Skeletal muscle satellite cell (primary cell): Measurements from ENCODE around the gene DLGAP4.

ENCODE experiments used
- H3K27me3 ChIP-seq: 2 replicates; pipeline ENCODE4 v1.7.0; 2013; ENCODE audit warnings: low read length; ENCODE audit not compliant: control insufficient read depth, insufficient read depth
- H3K36me3 ChIP-seq: 2 replicates; pipeline ENCODE4 v1.7.0; 2013; ENCODE audit warnings: mild to moderate bottlenecking, control low read depth, low read length; ENCODE audit not compliant: insufficient read depth
- H3K4me1 ChIP-seq: 2 replicates; pipeline ENCODE4 v1.7.0; 2013; ENCODE audit warnings: low read length; ENCODE audit not compliant: control insufficient read depth, insufficient read depth
- H3K4me2 ChIP-seq: 2 replicates; pipeline ENCODE4 v1.7.0; 2013; ENCODE audit warnings: mild to moderate bottlenecking, low read length
- H3K4me3 ChIP-seq: 2 replicates; pipeline ENCODE4 v1.7.0; 2013; ENCODE audit warnings: low read length
- H3K9ac ChIP-seq: 2 replicates; pipeline ENCODE4 v1.7.0; 2013; ENCODE audit warnings: mild to moderate bottlenecking, low read depth, low read length, moderate library complexity
- H3K9me3 ChIP-seq: replicated peaks from 2 replicates; pipeline ENCODE4 v1.7.0; 2013; ENCODE audit warnings: mild to moderate bottlenecking, control low read depth, low read length

Gene DLGAP4

DNA sequence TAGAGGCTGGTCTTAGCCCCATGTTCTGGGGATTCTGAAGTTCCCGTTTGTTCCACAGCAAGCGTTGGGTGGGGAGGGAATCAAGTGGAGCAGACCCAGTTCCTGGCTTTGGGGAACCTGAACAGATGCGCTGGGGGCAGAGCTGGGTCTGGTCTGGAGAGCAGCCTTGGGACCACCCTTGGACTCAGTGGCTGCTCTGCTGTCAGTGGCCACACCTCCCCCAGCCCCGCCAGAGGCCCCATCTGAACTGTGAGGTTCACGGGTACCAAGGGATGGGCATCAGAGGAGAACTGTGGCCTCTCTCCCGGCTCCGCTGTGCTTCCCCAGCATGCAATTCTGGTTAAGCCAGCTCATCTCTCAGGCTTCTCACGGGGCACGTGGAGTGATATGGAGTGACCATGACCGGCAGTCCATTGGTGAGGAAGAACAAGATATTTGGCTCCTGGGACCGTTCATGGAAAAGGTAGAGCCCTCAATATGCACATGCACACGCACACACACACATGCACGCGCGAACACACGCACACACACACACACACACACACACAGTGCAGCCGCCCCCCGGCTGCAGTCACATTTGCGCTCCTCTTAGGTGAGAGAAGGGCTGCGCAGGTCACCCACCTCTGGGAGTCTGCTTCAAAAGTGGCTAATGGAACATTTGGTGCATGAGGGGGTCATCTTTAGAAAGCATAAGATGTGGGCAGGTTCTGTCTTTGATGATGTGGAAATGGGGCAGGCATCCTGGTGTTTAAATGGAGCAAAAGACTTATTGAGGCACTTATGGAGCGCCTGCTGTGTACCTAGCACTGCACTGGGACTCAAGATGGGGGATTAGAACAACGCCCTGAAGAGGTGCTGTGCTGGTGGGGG lies 6.0 kb downstream of the DLGAP4 start:
- Histone ChIP-seq H3K4me2 (no peak overlapping the region), H3K36me3 (no peaks in the 10 kb centered on the region), H3K27me3 (peaks cover 82% of the 10 kb centered on the region), H3K9me3 (no peaks in the 10 kb centered on the region), H3K4me1 (no peaks in the 10 kb centered on the region), H3K9ac (no peak overlapping the region), H3K4me3 (no peak overlapping the region)

DNA sequence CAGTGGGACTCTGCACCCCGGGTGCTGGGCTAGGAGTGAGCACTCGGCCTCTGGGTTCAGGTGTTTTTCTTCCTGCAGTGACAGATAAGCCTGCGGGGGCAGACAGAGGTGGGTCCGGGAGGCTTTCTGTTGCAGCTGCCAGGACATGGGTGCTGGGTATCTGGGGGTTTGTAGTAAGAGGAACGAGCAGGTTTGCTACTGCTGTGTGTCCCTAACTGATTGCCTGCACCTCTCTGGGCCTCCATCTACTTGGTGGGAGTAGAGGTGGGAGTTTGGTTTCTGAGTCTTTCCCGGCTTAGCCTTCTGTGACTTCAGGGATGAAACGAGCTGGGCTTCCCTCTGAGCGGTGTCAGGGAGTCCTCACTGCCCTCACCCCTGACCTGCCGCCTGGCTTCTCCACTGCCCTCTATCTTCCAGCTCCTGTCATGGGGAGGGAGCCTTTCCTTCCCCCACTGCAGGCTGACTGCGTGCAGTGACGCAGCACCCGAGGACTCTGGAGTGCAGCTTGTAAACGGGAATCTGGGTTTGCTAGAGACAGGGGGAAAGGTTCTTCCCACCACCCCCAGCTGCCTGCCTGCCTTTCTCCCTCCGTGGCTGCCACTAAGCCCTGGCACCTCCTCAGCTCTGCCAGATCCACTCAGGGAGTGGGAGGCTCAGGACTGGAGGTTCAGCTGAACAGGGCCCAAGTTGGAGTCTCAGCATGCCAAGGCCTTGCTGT lies 6.7 kb downstream of the DLGAP4 start:
- no peak overlapping the region for H3K9ac ChIP-seq
- H3K4me1 ChIP-seq, result no peaks in the 10 kb centered on the region
- H3K4me3 ChIP-seq, result no peak overlapping the region
- no peak overlapping the region for H3K4me2 ChIP-seq
- no peaks in the 10 kb centered on the region for H3K36me3 ChIP-seq
- H3K27me3 ChIP-seq, result peaks cover 77% of the 10 kb centered on the region
- no peaks in the 10 kb centered on the region for H3K9me3 ChIP-seq

GRCh38 chr20:36313476-36313875 lies 7.3 kb downstream of the DLGAP4 start:
- Histone ChIP-seq H3K27me3 (peaks cover 77% of the 10 kb centered on the region), H3K4me2 (no peak overlapping the region), H3K4me3 (no peak overlapping the region), H3K36me3 (no peaks in the 10 kb centered on the region), H3K4me1 (no peaks in the 10 kb centered on the region), H3K9me3 (no peaks in the 10 kb centered on the region), H3K9ac (no peak overlapping the region)

- H3K4me2 ChIP-seq, result no peak overlapping the region
- no peaks in the 10 kb centered on the region for H3K4me1 ChIP-seq
- no peaks in the 10 kb centered on the region for H3K36me3 ChIP-seq
- peaks cover 75% of the 10 kb centered on the region for H3K27me3 ChIP-seq
- H3K4me3 ChIP-seq, result no peak overlapping the region
- no peak overlapping the region for H3K9ac ChIP-seq
- H3K9me3 ChIP-seq, result no peaks in the 10 kb centered on the region
These were observed 7.8 kb downstream of the DLGAP4 start for GRCh38 chr20:36313926-36314325.

DNA sequence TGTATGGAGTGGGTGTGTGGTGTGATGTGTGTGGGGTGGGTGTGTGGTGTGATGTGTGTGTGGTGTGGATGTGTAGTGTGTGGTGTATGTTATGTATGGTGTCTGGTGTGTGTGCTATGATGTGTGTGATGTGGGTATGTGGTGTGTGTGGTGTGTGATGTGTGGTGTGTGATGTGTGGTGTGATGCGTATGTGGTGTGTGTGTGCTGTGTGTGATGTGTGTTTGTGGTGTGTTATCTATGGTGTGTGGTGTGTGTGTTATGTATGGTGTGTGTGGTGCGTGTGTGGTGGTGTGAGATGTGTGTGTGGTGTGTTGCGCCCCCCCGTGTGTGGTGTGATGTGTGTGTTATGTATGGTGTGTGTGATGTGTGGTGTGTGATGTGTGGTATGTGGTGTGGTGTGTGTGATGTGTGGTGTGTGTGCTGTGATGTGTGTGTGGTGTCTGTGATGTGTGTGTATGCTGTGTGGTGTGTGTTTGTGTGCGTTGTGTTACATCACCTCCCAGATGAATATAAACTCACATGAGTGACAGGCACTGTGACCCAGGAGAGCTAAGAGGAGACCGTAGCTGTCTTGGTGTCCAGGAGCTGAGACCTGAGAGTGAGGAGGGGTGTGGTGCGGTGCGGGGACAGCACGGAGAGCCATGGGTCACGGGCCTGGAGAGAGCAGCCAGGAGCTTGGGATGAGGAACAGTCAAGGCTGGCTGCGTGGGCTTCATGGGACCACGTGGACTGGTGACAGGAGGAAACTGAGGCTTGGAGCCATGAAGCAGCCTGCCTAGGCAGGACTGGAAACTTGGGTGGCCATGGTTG lies 8.8 kb downstream of the DLGAP4 start:
- Histone ChIP-seq H3K36me3 (no peaks in the 10 kb centered on the region), H3K4me1 (no peaks in the 10 kb centered on the region), H3K9ac (no peak overlapping the region), H3K4me2 (no peak overlapping the region), H3K9me3 (no peaks in the 10 kb centered on the region), H3K27me3 (peaks cover 64% of the 10 kb centered on the region), H3K4me3 (no peak overlapping the region)

DNA sequence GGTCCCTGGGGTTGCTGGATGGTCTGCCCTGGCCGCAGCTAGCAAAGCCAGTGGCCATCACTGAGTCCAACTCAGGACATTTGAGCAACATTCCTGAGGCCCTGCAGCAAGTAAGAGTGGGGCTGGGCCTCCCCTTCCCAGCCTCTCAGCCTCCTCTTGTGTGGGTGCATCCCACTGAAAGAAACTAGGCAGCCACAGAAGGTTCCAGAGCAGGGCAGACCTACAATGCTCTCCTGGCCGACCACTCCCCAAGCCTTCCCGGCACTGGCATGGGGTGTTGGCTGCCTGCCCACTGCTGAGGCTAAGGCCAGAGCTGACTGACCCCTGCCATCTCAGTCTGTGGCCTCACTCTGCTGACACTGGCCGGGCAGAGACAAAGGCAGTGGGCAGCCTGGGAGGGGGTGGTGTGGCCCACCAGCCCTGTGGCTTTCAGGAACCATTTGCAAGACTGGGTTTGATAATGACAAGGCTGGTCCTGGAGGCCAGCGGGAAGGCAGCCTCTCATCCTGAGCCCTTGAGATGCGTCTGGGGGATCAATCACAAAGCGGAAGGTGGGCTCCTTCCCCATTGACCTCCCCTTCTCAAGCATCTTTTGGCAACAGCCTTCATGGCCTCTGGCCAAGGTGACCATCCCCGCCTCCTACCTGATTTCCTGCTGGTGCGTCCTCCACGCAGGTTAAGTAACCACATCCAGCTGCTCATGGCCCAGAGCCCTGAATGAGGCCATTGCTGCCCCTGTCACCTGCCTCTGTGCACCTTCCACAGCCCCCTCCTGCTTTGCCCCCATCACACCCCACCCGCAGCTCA lies 9.6 kb downstream of the DLGAP4 start:
- no peaks in the 10 kb centered on the region for H3K4me1 ChIP-seq
- no peak overlapping the region for H3K9ac ChIP-seq
- H3K9me3 ChIP-seq, result no peaks in the 10 kb centered on the region
- no peaks in the 10 kb centered on the region for H3K36me3 ChIP-seq
- peaks cover 62% of the 10 kb centered on the region for H3K27me3 ChIP-seq
- H3K4me2 ChIP-seq, result no peak overlapping the region
- H3K4me3 ChIP-seq, result no peak overlapping the region

DNA sequence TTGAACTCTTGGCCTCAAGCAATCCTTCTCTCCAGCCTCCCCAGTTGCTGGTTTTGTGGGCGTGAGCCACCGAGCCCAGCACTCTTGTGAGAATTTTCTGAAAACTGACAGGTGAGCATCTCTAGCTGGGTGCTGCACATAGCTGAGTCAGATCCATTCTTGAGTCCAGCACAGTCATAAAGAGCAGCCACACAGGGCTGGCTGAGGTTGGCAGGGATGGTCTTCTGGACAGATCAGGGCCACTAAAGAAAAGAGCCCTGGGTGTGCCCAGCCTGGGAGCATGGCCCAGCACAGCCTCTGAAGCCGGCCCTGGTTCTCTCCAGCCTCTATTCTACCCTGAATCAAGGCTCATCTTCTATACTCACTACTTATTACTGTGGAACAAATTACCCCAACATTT lies 11.5 kb downstream of the DLGAP4 start:
- no peaks in the 10 kb centered on the region for H3K9me3 ChIP-seq
- no peak overlapping the region for H3K9ac ChIP-seq
- H3K4me3 ChIP-seq, result no peak overlapping the region
- no peak overlapping the region for H3K4me2 ChIP-seq
- no peaks in the 10 kb centered on the region for H3K4me1 ChIP-seq
- peaks cover 61% of the 10 kb centered on the region for H3K27me3 ChIP-seq
- H3K36me3 ChIP-seq, result no peaks in the 10 kb centered on the region

- no peaks in the 10 kb centered on the region for H3K36me3 ChIP-seq
- no peaks in the 10 kb centered on the region for H3K9me3 ChIP-seq
- no peak overlapping the region for H3K9ac ChIP-seq
- H3K4me3 ChIP-seq, result no peak overlapping the region
- H3K4me1 ChIP-seq, result no peaks in the 10 kb centered on the region
- H3K4me2 ChIP-seq, result no peak overlapping the region
- H3K27me3 ChIP-seq, result peaks cover 58% of the 10 kb centered on the region
These were observed 12.0 kb downstream of the DLGAP4 start for GRCh38 chr20:36318166-36318565.

DNA sequence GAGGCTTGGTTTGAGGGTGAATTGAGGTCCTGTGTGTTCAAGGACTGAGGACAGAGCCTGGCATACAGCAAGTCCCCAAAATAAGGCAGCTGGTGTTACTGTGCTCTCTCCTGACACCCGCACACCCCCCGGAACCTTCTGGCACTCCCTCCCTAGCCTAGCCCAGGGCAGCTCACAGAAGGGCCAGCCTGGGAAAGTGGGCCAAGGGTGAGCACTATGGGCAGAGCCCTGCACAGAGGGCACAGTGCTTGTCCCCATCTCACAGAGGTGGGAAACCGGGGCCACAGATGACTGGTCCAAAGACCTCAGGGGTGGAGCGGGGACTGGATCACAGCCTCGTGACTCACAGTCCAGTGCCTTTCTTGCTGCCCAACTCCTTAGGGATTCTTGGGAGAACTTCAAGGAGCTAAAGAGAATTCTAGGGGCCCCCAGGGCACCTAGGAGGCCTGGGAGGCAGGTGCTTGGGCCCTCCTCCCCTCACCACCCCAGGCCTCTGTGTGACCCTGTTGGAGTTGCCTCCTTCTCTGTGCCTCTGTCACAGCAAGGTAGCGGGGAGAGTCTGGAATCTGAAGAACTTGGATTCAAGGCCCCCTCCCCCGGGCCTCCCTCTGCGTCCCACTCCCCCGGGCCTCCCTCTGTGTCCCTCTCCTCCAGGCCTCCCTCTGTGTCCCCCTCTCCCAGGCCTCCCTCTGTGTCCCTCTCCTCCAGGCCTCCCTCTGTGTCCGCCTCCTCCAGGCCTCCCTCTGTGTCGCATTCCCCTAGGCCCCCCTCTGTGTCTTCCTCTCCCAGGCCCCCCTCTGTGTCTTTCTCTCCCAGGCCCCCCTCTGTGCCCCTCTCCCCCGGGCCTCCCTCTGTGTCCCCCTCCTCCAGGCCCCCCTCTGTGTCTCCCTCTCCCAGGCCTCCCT lies 13.5 kb downstream of the DLGAP4 start:
- Histone ChIP-seq H3K4me1 (no peaks in the 10 kb centered on the region), H3K36me3 (no peaks in the 10 kb centered on the region), H3K9ac (no peak overlapping the region), H3K27me3 (peaks cover 49% of the 10 kb centered on the region), H3K9me3 (no peaks in the 10 kb centered on the region), H3K4me2 (no peak overlapping the region), H3K4me3 (no peak overlapping the region)

GRCh38 chr20:36320261-36320897 lies 14.2 kb downstream of the DLGAP4 start:
- peaks cover 48% of the 10 kb centered on the region for H3K27me3 ChIP-seq
- H3K4me1 ChIP-seq, result no peaks in the 10 kb centered on the region
- no peak overlapping the region for H3K4me2 ChIP-seq
- no peak overlapping the region for H3K4me3 ChIP-seq
- no peaks in the 10 kb centered on the region for H3K9me3 ChIP-seq
- H3K9ac ChIP-seq, result no peak overlapping the region
- H3K36me3 ChIP-seq, result no peaks in the 10 kb centered on the region
